ENCODE data around the gene EDA2R. TPM values are rescaled to one million over a fixed set of nuclear protein-coding genes. Genes with fewer than 3 reads are reported as not detected.

Gene EDA2R
- total and polyA plus RNA-seq, 2 donors (not counting 3 experiments of a cell fraction or from before 2014, with no cell fraction given), result 1.9 TPM

- no peaks in the 10 kb centered on the region for H3K36me3 ChIP-seq (ENCODE audit: control insufficient read depth in 2 of 2, extremely low read depth in 1 of 2, insufficient read depth in 2 of 2, low read length in 2 of 2)
Observed at GRCh38 chrX:66553973-66554372, 84.9 kb downstream of the EDA2R start.

GRCh38 chrX:66547847-66548369 lies 91.0 kb downstream of the EDA2R start:
- Histone ChIP-seq H3K36me3 (ENCODE audit: control insufficient read depth in 2 of 2, extremely low read depth in 1 of 2, insufficient read depth in 2 of 2, low read length in 2 of 2) (no peaks in the 10 kb centered on the region), H3K9me1 (replicated peaks; ENCODE audit: control insufficient read depth, extremely low read depth, insufficient read depth, low read length) (no peaks in the 10 kb centered on the region), H3K79me2 (ENCODE audit: control insufficient read depth, insufficient read depth, low read length) (no peaks in the 10 kb centered on the region), H3K27me3 (ENCODE audit: control insufficient read depth in 2 of 2, insufficient read depth in 2 of 2, low read length in 2 of 2) (no peaks in the 10 kb centered on the region), H3K27ac (ENCODE audit: insufficient read depth, low read depth, low read length) (no peak overlapping the region), H3K9ac (replicated peaks; ENCODE audit: extremely low read depth, insufficient read depth, low read length) (no peak overlapping the region), H4K20me1 (replicated peaks; ENCODE audit: control insufficient read depth, extremely low read depth, insufficient read depth, low read length) (no peaks in the 10 kb centered on the region), H3K4me2 (ENCODE audit: insufficient read depth, low read length) (no peak overlapping the region), H3K4me1 (ENCODE audit: control insufficient read depth, extremely low read depth, insufficient read depth, low read length) (no peaks in the 10 kb centered on the region), H3K9me3 (replicated peaks; ENCODE audit: control insufficient read depth, insufficient read depth, low read length) (no peaks in the 10 kb centered on the region), H2AFZ (ENCODE audit: low read depth, low read length) (no peak overlapping the region), H3K4me3 (replicated peaks in 1 of 3; ENCODE audit: insufficient read depth in 1 of 3, low read depth in 1 of 3, low read length in 3 of 3) (no peak overlapping the region)
- POLR2A ChIA-PET, result no interaction called here
- DNase-seq (ENCODE audit: low read depth, low spot score), result no peak
- dilution Hi-C loops (cut with MboI; ENCODE audit: extremely low pct_ligation_motif_present, low sequenced_read_pairs), result no loop called here
- TF ChIP-seq MAX (IDR thresholded peaks at IDR 0.05; ENCODE audit: insufficient read depth, insufficient read length), result no peak
- TF ChIP-seq FOS (IDR thresholded peaks at IDR 0.05; ENCODE audit: borderline replicate concordance, insufficient read depth, low read length), result no peak
- TF ChIP-seq MYC (IDR thresholded peaks at IDR 0.05; ENCODE audit: low read depth, low read length), result no peak
- no peak for TF ChIP-seq POLR2AphosphoS5 (IDR thresholded peaks at IDR 0.05; ENCODE audit: insufficient read depth, low read depth, low read length)
- TF ChIP-seq JUN (IDR thresholded peaks at IDR 0.05; ENCODE audit: borderline replicate concordance, insufficient read depth, insufficient read length, low read depth), result no peak
- TF ChIP-seq GATA2 (IDR thresholded peaks at IDR 0.05; ENCODE audit: insufficient read depth, insufficient read length, low read depth, low read length), result no peak
- TF ChIP-seq EZH2 (IDR thresholded peaks at IDR 0.05; ENCODE audit: borderline replicate concordance, low read depth, low read length, severe bottlenecking), result no peak
- no peak for TF ChIP-seq POLR2A (IDR thresholded peaks at IDR 0.05; ENCODE audit: low read depth, low read length)
- no peak for TF ChIP-seq CTCF (IDR thresholded peaks at IDR 0.05; ENCODE audit: extremely low read depth in 1 of 2, insufficient read depth in 1 of 2, low read depth in 1 of 2, low read length in 2 of 2)
- BruUV-seq (replicated peaks), result no TSS peak
- intact Hi-C loops (cut with micrococcal nuclease), result no loop called here
- no peak for FAIRE-seq
- CTCF ChIA-PET, result no interaction called here

More at GRCh38 chrX:66553973-66554372, 84.9 kb downstream of the EDA2R start:
- Histone ChIP-seq H4K20me1 (replicated peaks; ENCODE audit: control insufficient read depth, extremely low read depth, insufficient read depth, low read length) (no peaks in the 10 kb centered on the region), H3K27ac (ENCODE audit: insufficient read depth, low read depth, low read length) (no peak overlapping the region), H3K9me3 (replicated peaks; ENCODE audit: control insufficient read depth, insufficient read depth, low read length) (no peaks in the 10 kb centered on the region), H2AFZ (ENCODE audit: low read depth, low read length) (no peak overlapping the region), H3K79me2 (ENCODE audit: control insufficient read depth, insufficient read depth, low read length) (no peaks in the 10 kb centered on the region), H3K4me2 (ENCODE audit: insufficient read depth, low read length) (no peak overlapping the region), H3K27me3 (ENCODE audit: control insufficient read depth in 2 of 2, insufficient read depth in 2 of 2, low read length in 2 of 2) (no peaks in the 10 kb centered on the region), H3K9me1 (replicated peaks; ENCODE audit: control insufficient read depth, extremely low read depth, insufficient read depth, low read length) (no peaks in the 10 kb centered on the region), H3K4me1 (ENCODE audit: control insufficient read depth, extremely low read depth, insufficient read depth, low read length) (no peaks in the 10 kb centered on the region), H3K4me3 (replicated peaks in 1 of 3; ENCODE audit: insufficient read depth in 1 of 3, low read depth in 1 of 3, low read length in 3 of 3) (no peak overlapping the region), H3K9ac (replicated peaks; ENCODE audit: extremely low read depth, insufficient read depth, low read length) (no peak overlapping the region)
- POLR2A ChIA-PET, result no interaction called here
- CTCF ChIA-PET, result no interaction called here
- TF ChIP-seq MYC (IDR thresholded peaks at IDR 0.05; ENCODE audit: low read depth, low read length) (no peak), JUN (IDR thresholded peaks at IDR 0.05; ENCODE audit: borderline replicate concordance, insufficient read depth, insufficient read length, low read depth) (no peak), GATA2 (IDR thresholded peaks at IDR 0.05; ENCODE audit: insufficient read depth, insufficient read length, low read depth, low read length) (no peak), POLR2A (IDR thresholded peaks at IDR 0.05; ENCODE audit: low read depth, low read length) (no peak)
- FAIRE-seq (no peak), DNase-seq (ENCODE audit: low read depth, low spot score) (no peak)
- dilution Hi-C loops (cut with MboI; ENCODE audit: extremely low pct_ligation_motif_present, low sequenced_read_pairs), result no loop called here
- BruUV-seq (replicated peaks), result no TSS peak
- intact Hi-C loops (cut with micrococcal nuclease), result no loop called here

All from endothelial cell of umbilical vein (primary cell).